T-helper 9 cell (primary cell): ENCODE data around the gene SZT2.
"Not testable (repeated sequence)": the region's sequence is repeated elsewhere in the genome, so short reads cannot be mapped to it uniquely, and the experiment has no call there.

ENCODE experiments used
- DNase-seq: peaks from one replicate; pipeline ENCODE4 v3.0.0-alpha.2; 2020

SZT2 gene

DNA sequence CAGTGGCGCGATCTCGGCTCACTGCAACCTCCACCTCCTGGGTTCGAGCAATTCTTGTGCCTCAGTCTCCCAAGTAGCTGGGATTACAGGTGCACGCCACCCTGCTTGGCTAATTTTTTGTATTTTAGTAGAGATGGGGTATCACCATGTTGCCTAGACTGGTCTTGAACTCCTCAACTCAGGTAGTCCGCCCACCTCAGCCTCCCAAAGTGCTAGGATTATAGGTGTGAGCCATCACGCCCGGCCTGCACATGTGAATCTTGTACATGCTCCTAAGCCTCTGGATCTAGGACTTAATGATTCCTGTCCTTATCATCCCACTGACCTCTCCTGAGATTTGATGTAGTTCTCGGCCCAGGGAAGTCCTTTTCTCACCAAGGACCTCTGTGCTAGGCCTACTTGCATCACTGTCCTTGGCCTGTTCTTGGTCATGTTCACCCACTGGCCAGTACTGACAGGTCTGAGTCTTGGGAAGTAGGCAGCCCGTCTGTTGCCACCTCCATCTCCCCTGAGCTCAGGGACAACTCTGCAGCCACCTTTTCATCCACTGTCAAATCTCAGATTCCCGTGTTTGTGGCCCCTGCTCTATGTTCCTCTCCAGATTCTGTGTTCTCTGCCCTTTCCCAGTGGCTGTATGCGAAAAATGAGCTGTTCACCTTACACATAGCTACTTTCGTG lies 54.6 kb downstream of the SZT2 start:
- DNase-seq, result no peak

DNA sequence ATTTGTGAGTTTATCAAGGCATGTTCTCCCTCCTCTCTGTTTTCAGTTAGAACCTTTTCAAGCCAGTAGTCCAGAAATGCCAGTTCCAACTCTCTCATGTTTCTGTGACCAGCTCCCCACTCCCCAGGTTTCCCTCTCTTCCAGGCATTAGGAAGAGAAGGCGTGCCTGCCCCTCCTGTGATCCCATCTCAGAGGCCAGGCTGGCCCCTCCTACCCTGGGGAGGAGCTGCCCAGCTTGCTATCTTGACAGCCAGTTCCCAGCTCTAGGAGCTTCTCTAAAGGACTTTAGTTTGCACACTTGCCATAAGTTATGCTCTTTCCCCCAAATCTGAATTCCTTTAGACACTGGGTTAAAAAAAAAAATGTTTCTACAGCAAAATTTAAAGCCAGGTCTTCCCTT lies 55.1 kb downstream of the SZT2 start:
- no peak for DNase-seq

DNA sequence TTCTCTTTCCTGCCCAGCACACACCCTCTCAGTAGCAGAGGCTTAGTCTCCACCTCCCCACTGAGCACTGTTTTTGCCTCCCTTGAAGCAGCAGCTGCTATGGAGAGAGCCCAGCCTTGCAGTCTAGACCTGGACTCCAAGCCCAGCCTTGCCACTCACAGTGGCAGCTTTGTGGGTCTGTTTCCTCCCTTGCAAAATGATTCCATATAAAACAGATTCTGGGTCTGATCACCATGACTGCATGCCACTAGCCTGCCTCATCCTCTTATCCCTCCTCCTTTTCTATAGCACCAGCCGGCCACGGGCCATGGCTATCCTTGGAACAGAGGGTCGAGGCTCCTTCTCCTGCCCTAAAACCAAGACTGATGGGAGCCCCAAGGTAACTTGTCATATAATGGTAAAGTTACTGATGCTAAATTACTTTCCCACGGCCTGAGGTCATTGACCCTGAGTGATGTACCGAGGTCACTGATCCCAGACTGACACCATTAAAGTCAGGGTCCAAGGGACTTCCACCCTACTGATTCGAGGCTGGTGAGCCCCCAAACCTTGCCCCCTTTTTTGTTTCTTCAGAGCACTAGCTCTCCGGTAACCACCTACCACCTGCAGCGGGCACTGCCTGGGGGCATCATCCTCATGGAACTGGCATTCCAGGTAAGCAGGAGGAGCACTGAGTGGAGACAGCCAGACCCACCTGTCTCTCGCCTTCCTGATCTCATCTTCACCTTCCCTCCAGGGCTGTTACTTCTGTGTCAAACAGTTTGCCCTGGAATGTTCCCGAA lies 56.1 kb downstream of the SZT2 start:
- no peak for DNase-seq

DNA sequence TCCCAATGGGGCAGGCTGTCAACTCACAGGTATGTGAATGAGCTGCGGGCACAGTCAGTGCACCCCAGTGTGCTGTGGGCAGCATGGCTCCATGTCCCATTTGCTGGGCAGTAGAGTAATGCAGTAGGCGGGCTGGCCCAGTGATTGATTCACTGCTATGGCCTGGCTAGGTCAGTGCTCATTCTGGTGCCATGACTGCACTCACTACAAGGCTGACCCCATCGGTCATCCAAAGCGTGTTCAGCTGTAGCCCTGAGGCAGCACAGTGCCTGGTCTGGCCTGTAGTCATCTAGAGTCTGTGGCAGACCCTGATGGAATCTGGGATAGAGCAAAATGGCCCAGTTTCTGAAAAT lies 56.7 kb downstream of the SZT2 start:
- DNase-seq, result no peak

DNA sequence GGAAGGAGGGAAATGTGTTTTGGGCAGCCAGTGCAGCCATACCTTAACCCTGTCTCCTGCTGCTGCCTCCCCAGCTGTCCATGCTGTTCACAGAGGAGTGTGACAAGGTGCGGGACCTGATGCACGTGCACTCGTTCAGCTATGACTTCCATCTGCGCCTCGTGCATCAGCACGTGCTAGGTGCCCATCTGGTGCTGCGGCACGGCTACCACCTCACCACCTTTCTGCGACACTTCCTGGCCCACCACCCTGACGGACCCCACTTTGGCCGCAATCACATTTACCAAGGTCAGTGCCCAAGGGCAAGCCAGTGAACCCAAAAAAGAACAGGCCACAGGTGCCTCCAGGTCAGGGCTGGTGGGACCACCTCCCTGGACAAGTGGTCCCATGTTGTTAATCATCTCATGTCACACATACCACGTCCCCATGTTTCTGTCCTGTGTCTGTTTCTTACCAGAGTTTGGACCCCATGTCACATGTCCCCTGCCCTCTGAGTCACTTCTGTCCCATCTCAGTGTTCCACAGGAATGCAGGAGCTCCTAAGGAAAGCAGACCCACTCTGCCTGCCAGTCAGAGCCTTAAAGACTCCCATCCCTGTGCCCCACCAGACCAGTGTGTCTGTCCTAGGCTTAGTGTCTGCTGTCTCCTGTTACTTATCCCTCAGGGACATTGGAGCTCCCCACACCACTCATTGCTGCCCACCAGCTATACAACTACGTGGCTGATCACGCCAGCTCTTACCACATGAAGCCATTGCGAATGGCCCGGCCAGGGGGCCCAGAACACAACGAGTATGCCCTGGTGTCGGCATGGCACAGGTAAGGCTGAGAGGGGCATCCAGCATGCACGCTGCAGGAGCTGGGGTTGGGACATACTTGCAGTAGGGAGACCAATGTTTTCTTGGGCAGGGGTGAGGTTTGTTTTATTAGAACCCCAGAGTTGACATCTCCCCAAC lies 57.5 kb downstream of the SZT2 start:
- no peak for DNase-seq

DNA sequence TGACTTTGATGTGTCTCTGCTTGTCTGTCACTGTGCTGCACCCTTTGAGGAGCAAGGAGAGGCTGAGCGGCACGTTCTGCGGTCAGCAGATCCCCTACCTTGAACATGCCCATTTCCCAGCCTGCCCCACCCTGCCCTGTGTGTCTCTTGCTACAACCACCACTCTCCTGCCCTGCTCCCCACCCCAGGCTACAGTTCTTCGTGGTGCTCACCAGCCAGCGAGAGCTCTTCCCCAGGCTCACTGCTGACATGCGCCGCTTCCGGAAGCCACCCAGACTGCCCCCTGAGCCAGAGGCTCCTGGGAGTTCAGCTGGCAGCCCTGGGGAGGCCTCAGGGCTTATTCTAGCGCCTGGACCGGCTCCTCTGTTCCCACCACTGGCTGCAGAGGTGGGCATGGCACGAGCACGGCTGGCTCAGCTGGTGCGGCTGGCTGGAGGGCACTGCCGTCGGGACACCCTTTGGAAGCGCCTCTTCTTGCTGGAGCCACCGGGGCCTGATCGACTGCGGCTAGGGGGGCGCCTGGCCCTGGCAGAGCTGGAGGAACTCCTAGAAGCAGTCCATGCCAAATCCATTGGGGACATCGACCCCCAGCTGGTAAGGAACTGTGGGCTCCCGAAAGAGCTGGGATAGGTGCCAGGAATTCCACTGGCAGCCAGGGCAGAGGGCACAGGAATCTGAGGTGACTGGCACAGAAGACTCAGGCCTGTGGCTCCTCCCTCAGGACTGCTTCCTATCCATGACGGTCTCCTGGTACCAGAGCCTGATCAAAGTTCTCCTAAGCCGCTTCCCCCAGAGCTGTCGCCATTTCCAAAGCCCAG lies 58.4 kb downstream of the SZT2 start:
- no peak for DNase-seq

DNA sequence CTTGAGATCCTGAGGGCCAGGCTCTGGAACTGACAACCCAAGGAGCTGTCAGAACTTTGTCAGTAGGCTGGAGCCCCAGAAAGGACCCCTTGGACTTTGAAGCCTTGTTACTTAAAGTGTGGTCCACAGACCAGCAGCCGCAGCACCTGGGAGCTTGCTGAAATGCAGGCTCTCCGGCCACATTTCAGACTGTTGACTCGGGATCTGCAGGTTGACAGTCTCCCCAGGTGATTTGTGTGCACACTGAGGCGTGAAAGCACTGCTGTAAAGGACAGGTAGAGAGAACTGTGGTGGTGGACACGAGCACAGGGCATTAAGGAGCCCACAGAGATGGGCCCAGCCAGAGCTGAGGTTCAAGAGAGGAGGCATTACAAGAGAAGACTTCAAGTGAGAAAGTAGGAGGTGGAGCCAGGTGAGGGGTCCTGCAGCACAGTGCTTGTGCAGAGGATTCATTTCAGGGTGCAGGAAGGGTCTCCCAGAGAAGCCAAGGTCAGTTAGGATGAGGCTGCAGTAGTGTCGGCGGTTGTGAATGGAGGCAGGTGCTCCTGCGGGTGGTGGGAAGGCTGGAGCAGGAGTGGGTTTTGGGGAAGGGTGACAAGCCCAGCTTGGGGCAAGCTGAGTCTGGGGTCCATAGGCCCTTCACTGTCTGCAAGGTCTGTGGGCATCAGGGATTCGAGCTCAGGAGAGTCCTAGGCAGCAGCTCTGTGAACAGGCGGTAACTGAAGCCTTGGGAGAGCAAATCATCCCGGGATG lies 59.4 kb downstream of the SZT2 start:
- DNase-seq, result no peak

DNA sequence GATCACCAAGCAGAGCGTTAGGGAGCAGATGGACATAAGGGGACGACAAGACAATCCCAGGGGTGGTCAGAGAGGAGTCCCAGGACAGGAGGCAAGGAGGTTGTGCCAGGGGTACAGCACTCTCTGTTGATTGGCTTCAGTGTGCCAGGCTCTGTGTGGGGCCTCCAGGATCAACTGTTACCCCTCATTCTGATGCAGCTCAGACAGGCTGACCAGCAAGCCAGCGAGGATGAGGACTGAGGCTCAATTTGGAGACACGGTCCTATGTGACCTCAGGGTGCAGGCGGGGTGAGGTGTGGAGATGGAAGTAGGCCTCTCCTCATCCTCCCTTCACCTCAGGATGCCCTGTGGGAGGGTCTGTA lies 60.0 kb downstream of the SZT2 start:
- no peak for DNase-seq

DNA sequence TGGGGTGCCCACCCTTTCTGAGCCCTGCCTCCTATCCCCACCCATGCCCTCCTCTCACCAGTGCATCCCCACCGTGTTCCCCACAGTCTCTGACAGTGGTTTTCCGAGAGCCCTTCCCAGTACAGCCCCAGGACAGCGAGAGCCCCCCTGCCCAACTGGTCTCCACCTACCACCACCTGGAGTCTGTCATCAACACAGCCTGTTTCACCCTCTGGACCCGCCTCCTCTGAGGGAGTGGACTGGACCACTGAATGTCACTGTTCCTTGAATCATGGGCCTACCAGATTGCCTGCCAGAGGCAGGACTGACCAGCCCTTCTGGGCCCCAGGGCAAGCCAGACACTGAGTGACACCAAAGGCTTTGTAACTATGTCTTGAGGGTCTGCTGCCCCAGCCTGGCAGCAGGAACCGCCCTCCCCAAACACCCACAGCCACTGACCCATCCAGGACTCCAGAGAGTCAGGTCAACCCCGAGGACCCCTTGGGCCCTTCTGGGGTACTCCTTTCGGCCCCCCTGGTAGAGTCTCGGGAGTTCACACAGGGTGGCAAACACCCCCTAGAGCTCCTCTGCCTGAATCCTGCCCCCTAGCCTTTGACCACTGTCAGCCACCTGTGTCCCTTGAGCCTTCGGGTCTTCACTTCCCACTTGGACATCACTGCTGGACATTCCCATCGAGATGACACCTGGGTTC lies 60.7 kb downstream of the SZT2 start:
- no peak for DNase-seq

DNA sequence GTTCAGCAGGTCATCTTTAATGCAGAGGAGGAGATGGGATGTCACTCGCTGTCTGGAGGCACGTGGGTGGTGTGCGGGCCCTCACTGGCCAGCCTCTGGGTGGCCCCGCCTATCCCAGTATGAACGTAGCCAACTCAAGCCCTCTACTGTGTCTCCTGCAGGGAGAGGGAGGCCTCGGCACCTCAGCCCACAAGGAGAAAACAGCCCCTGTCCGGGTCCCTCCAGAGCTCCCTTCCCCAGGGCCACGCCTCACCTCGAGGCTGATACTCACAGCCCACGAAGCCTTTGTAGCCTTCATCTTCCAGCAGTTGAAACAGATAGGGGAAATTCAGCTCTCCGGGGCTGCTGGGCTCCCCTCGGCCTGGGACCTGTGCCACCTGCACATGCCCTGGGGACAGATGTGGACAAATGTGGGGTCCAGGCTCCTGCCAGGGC lies 61.5 kb downstream of the SZT2 start:
- no peak for DNase-seq

DNA sequence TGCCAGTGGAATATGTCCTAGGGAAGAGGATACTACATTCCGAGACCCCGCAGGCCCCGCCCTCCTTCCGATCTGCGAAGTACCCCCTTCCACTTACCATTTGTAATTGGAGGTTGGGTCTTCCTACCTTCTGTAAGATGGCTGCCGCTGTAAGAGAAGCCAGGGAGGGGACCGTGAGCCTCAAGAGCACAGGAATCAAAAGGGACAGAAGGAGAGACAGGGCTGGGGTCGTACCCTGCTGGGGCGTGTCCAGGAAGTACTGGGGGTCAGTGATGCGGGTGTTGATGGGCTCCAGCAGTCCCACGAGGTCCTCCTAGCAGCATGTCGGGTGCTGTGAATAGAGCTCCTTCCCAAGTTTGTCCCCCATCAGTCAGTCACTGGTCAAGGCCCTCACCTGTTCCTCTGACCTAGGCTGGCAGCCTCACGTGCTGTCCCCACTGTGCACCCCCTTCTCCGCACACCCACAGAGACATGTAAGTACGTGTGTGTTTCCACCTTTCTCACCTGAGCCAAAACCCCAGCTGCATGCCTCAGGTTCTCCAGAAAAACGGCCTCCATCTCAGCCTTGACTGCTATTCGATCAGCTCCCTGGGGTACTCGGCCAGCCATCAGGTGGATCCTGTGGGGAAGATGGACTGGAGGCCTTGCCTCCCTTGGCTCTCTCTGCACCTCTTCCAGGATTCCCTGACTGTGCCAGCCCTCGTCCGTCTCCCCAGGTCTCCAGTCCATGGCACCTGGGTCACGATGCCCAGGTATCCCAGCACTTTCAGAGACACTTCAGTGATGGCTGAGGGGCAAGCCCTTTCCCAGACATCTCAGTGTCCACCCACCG lies 62.2 kb downstream of the SZT2 start:
- DNase-seq, result no peak

DNA sequence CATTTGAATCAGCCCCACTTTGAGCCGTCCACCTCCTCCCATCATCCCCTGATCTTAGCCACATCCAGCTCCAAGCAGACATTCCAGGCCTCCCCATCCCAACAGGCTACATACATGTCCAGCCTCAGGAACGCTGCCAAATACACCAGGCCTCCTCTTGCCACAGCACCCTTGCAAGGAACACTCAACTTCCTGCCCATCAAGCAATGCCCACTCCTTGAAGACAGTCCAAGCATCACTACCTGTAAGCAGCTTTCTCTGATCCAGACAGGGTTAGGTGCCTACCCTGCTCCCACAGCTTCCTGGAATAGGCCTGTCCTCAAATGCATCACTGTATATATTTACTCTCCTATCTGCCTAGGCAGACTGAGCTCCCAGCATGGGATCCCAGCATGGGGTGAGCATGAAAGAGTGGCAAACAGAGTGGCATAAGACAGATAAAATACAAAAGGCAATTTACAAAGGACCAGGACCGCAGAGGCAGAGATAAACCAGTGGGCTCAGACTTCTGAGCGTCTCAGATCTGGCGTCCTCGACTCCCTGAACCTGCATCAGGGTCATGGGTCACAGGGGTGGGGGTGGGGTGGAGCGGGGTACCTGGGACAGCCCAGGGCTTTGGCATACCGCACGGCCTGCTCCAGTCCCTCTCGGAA lies 63.2 kb downstream of the SZT2 start:
- DNase-seq, result no peak

DNA sequence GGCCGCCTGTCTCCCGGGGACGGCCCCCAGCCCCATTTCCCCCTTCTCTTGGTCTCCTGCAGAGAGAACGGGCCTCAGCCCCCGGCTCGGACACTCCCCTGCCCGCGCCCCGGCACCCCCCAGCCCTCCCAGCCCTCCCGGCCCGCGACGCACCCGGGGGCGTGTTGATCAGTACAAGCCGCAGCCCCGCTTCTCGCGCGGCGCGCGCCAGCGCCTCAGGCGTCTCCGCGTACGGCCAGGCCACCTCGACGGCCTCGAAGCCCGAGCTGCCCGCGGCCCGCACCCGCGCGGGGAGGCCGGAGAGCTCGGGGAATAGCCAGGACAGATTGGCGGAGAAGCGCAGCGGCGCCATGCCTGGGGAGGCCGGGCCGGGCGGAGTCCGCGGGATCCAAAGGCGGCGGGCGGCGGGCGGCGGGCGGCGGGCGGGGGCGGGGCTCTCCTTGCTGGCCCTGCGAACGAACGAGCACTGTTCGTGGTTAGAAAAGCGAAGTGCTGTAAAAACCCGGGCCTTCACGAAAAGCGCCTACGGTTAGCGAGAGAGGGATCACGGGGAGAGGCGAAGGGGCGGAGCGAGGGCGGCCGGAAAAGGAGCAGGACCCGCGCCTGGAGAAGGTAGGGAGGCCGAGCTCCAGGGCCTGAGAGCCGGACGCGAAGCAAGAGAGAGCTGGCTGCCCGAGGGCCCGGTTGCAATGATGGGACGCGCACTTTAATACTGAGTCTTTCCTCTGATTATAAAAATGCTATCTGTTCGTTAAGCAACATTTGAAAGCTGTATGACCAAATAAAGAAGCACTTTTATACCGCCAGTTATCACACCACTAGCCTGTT lies 64.0 kb downstream of the SZT2 start, which contains the start of gene HYI:
HYI (minus strand) TSS at position 490 of the 828 bp plus-strand sequence; CDS start at position 352, 138 bp downstream.
- DNase-seq, result peak; percentile 50

DNA sequence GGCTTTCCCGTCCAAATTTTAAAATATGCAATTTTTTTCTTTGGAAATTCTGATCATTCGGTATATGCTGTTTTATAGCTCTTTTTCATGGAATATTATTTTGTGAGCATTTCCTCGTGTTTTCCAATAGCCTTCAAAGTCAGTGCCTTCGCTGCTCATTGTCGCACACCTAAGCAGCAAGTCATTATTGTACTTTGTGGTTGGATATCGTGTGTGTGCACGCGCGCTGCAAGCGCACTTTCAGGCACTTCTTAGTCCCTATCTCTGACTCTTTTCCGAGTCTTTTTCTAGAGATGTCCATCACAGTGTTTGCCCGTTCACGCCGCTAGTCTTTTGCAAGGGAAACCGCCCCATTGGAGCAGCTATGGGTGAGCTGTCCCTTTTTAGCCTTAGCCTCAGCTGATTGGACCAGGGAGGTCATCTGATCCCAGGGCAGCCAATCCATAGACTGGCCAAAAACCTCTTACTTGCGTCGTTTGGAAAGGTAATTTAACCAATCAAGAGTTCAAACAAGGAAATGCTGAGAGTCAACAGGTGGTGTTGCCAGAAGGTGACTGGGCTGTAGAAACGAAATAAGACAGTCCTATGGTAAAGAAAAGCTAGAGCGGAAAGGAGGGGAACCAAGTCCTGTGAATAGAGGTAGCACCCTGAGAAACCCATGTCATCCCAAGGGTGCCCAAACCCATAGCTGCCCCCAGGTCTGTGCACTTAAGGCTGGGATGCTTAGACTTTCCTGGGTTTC lies 64.7 kb downstream of the SZT2 start:
- DNase-seq, result peak; percentile 43

DNA sequence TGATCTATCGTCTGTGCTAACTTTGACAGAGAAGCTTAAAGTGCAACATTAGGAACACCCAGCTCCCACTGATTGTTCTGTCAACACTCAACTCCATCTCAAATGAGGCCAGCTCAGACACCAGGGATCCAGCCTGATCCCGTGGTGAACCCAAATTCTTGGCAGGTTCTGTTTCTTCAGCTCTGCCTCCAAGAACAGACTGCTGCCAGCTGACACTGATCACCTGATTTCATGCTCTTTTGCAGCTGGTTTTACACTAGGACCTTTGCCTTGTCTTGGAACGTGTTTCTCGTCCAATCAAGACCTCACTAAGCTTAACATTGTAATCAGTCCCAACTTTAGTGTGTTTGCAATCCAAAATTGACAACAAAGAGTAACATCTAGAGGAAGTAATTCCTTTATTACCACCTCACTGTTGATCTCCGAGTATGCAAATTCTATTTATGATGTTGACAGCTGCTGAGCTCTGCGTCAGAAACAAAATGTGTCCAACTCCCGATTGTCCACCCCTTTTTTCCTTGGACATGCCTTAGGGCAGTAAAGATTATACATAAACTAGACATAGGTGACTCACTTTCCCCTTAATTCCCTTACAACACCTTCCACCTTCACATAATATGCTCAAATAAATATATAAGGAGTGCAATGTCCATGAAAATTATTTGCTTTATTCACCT lies 65.7 kb downstream of the SZT2 start:
- no peak for DNase-seq

DNA sequence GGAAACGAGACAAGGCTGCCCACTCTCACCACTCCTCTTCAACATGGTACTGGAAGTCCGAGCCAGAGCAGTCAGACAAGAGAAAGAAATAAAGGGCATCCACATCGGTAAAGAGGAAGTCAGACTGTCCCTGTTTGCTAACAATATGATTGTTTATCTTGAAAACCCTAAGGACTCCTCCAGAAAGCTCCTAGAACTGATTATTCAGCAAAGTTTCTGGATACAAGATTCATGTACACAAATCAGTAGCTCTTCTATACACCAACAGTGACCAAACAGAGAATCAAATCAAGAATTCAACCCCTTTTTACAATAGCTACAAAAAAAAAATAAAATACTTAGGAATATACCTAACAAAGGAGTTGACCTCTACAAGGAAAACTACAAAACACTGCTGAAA lies 68.7 kb downstream of the SZT2 start:
- not testable (repeated sequence) for DNase-seq

DNA sequence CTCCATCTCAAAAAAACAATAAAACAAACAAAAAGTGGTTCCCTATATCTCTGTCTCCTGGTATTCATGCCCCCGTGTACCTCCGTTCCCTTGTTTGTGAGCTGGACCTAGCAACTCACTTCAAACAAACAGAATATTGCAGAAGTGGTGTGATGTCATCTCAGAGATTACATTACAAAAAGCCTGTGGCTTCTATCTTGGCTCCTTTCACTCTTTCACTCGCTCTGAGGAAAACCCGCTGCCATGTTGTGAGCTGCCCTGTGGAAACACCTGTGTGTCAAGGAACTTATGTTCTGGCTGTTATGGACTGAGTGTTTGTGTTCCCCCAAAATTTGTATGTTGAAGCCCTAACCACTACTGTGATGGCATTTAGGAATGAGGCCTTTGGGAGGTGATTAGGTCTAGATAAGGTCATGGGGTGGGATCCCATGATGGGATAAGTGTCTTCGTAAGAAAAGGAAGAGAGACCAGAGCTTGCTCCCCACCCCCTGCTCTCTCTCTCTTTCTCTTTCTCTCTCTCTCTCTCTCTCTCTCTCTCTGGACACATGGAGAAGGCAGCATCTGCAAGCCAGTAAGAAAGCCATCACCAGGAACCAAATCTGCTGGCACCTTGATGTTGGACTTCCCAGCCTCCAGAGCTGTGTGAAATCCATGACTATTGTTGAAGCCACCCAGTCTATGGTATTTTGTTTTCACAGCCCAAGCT lies 71.4 kb downstream of the SZT2 start:
- DNase-seq, result no peak
